ENCODE measurements around the gene PDLIM4.

PDLIM4 gene

DNA sequence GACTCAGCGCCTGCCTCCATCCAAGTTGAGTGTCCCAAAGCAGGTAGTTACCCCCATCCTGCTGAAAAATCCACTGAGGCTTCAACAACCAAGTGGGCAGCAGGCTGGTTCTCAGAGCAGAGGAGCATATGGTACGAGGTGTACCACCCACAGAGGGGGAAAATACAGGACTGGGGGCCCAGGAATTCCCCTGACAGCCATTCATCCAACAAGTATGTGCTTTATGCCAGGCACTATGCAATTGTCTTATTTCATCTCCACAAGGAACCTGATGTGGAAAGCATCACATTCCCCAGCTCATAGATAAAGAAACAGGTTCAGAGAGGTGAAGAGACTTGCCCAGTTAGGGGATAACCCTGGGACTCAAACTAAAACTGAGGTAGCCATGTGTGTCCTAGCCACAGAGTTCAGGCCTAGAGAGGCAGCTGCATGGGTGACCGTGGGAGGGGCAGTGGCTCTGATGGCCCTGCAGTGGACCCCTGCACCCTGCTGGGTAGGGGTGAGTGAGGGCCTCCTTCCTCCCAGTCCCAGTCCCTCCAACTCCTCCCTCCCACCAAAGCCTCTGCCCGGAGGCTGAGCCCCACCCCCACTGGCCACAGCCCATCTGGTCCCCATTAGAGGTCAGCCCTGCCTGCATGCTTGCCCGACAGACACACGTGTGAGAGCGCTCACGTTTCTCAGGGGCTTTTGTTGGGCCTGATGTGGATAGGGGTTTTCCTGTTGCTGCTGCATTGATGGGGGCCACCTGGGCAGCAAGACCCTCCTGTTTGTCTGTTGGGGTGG, 11.5 kb downstream of the PDLIM4 start:
- DNase-seq: no peak

DNA sequence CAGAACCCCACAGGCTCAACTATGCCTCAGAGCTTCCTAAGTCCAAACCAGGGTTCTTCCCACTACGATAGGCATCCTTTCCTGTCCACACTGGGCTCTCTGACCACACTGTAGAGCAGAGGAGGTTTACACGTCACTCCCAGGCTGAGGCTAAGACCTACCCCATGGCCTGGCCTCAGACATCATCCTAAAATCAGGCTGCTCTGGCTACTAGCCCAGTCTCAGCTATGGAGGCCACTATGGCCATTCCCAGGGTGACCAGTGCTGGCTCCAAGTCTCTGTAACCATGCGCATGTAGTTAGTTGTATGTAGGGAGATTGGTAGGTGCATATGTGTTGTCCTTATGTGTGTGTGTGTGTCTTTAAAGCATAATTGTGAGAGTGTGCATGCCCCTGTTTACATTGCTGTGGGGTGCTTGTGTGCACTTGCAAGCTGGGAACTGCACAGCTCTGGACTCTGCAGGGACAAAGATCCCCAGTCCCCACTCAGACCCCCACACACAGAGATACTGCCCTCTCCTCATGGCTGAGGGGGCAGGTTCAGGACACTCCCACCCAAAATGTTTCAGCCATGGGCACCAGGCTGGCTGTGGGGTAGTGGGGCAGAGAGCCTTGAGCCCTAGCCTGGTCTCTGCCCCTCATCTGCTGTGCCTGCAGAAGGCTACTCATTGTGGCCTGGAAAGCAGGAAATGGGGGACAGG, 12.3 kb downstream of the PDLIM4 start:
- DNase-seq: no peak

DNA sequence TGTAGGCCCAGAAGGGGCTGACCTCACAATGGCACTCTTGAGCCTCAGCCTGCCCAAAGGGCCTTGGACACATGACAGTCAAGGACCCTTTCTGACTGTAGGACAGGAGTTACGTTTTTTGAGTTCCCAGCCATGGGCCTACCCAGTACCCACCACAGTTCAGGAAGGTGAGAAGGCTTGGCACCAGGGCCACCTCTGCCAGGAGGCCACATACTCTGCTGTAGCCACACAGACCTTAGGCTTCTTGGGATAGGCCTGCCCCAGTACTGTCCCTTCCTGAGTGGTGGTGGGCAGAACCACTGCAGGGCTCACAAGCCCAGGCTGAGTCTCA, 12.8 kb downstream of the PDLIM4 start:
- DNase-seq: no peak

DNA sequence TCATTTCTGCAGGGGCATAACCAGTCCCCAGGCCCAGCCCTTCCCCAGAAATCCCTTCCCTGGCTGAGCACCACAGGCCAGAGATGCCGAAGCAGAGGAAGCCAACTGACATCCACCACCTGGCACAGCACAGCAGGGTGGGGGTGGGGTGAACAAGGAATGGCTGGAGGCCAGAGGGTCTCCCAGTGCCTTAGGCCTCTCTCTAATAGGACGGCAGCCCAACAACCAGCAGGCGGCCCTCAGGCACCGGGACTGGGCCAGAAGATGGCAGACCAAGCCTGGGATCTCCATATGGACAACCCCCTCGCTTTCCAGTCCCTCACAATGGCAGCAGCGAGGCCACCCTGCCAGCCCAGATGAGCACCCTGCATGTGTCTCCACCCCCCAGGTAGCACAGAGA, 13.2 kb downstream of the PDLIM4 start:
- DNase-seq: no peak

DNA sequence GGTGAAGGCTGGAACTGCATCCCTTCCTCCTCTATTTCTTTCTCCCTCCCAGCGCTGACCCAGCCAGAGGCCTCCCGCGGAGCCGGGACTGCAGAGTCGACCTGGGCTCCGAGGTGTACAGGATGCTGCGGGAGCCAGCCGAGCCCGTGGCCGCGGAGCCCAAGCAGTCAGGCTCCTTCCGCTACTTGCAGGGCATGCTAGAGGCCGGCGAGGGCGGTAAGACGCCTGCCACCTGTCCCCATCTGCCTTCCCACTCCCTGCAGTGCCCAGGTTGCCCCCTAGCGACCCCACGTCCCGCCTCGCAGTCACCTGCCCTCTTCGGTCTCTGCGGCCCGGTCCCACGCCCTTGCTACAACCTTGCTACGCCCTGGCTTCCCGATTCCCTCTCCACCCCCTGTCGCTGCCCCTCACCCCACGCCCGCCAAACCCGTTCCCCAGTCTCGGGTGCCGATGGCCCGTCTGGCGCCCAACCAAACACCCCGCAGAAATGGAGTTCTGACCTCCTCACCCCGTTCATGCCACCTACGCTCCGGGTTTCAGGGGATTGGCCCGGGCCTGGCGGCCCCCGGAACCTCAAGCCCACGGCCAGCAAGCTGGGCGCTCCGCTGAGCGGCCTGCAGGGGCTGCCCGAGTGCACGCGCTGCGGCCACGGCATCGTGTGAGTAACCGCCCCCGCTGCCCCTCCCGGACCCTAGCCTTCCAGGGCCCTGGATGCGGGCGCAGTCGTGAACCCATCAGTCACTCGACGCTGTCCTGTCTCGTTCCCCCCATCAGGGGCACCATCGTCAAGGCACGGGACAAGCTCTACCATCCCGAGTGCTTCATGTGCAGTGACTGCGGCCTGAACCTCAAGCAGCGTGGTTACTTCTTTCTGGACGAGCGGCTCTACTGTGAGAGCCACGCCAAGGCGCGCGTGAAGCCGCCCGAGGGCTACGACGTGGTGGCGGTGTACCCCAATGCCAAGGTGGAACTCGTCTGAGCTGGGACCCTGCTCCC, 14.1 kb downstream of the PDLIM4 start:
- DNase-seq: no peak

DNA sequence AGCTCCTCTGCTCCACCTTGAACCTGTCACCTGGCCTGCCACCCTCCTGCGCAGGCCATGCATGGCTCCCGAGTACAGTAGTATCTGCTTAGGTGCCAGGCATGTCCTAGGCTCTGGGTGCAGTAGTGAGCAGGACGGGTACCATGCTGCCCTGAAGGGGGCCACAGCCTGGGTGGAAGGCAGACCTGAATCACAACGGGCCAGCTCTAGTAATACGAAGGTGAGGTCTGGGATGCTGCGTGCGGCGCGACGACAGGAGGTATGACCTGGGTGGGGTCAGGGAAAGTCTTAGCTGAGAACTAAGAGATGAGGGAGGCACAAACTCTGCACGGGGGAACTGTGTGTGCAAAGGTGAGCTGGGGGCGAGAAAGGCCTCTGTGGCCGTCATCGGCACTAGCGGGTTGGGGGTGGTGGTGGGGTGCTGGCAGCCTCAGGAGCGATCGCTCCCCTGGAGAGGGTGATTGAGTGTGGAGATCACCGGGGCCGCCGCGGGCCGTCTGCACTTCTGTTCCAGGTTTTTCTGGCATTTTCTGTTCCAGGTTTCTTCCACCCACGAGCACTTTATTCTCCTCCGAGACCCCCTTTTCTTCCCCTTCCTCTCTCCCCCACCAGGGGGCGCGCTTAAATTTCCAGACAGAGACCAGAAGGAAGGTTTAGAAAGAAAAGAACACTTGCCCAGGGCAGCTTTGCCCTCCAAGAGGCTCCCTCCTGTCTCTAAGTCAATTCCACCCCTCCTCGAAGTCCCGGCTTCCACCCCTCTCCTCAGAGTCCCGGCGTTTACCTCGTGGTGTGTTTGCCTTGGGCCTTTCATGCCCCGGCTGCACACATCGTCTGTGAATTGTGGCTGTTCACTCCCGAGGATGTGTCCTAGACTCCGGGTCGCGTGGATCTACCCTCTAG, 15.1 kb downstream of the PDLIM4 start:
- no peak for DNase-seq

DNA sequence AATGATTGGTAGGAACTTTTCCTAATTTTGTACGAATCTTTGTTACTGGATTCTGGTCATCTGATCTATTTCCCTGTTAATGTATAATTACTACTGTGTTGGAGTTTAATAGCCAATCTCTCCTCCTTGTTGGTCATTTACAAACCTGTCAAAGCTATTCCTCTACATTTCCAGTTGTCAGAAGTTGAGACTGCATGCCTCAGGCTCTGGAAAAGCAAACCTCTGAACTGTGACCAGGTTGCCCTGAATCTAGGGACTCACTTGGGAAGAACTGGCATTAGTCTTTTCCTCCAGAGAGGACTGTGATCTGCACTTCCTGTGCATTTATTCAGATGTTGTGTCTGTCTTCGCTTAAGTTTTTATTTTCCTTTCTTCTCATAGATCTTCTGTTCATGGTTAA, 16.1 kb downstream of the PDLIM4 start:
- DNase-seq: no peak

DNA sequence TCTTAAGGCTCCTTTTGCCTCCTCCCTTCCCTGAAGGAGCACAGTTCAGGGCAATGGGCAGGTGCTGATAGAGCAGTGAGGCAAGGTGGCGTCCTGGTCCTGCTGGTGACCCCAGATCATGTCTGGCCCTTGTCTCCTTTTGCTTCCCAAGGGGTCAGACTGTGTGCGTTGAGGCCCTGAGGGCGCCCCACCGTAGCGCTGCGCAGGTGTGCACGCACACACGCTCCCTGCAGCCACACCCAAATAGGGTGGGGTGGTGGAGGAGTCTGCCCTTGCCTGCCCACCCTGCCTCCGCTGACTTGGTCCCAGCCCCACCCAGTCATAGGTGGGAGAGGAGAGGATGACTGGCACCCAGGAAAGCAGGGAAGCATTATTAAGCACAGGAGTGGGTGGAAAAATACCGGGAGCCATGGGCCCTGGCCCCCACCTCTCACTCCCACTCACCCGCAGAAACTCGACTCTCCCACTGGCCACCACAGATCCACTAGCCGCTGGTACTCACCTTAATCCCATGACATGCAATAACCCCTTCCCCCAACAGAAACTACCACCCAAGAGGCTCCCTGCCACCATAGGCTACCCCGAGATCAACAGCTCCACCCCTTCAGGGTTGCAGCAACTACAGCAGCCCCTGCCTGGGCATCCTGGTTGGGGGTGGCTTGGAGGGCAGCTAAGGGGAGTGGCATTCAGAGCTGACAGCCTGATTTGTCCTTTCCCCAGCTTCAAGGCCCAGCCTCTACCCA, 16.7 kb downstream of the PDLIM4 start:
- DNase-seq: no peak

DNA sequence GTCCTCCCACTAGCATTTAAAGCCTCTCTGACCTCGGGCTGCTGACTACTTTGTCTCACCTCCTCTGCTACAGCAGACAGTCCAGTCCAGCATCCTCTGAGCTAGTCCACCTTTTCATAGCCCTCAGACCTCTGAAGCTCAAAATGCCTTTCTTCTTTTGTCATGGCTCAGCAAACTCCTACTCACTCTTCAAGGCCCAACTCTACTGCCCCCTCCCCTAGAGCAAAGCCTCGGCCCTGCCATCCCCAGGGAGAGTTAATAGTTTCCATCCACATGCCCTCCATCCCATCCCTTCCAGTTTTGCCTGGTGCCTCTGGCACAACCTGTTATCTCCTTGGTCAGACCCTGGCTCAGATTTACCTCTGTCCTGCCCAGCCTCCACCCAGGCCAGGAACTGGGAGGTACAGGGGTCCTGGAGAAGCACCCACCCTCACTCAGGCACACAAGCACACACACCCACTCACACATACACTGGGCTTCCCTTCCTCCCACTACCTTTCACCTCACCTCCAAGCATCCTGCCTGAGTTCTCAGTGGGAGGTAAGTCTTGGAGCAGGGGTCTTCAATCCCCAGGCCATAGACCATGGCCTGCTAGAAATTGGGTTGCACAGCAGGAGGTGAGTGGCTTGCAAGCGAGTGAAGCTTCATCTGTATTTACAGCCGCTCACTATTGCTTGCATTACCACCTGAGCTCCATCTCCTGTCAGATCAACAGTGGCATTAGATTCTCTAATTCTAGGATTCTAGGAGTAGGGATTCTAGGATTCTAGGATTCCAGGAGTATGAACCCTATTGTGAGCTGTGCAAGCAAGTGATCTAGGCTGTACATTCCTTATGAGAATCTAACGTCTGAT, 18.1 kb downstream of the PDLIM4 start:
- DNase-seq: no peak

DNA sequence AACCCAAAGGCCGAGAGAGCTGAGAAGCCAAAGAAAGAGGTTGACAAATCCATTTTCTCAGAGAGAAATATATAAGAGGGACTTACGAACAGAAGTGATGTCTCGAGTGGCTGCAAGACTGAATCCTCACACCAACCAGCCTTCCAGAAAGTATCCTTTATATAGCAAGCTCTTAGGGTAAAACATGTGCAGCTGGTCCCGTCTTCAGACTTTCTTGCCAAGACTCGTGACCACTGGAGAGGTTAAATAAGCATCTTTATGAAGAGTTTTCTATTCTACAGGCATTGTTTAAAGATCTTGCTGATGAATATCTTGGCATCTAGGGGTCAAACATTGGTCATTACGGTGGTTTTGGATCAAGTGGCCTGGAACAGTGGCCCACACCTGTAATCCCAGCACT, 19.8 kb downstream of the PDLIM4 start:
- no peak for DNase-seq

DNA sequence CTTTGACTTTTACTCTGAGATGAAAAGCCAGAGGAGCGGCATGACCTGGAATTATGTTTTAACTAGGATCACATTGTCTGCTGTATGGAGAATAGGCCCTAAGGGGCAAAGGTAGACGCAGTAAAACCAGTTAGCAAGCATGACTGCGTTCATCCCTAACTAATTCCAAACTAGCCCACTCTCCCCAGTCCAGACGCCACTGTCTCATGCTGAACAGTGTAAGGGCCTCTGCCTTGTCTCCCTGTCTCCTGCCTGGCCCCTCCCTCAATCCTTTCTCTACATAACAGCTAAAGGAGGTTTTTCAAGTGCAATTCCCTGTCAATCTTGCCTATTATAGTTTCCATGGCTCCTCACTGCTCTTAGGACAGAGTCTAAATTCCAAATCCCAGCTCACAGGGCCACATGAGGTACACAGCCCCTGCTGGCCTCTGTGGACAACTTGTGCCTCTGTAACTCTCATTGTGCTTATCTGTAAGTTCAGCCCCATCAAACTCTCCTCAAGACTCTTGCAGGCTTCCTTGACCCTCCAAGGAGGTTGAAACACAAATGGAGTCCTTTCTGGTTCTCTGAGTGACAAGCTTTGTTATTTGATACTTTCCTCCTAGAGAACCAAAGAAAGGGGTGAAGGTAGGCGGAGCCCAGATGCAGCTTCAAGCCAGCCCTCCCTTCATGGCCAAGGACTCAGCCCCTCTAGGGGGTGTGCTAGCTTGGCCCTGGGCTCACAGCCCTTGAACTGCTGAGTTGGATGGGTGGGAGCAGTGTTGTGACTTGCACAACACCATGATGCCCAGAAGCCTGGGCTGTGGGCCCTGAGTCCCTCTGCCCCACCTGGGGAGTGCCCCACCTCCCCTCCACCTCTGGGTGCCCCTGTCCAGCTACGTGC, 20.7 kb downstream of the PDLIM4 start:
- no peak for DNase-seq

DNA sequence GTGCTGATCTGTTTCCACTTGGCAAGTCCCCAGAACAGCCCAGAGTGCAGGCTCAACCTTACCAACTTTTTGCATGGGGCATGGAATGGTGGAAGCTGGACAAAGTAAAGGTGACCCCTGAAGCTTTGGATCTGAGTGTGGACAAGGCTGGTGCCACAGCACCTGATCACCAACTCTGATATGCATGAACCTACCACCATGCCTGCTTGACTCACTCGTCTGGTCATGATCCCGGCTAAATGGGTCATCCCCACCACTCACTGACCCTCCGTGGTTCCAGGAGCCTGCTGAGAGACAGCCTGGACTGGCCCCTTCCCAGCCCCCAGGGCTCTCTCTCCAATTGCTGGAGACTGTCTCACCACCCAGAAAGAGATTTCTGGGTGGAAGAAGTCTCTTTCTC, 22.3 kb downstream of the PDLIM4 start:
- DNase-seq: no peak

DNA sequence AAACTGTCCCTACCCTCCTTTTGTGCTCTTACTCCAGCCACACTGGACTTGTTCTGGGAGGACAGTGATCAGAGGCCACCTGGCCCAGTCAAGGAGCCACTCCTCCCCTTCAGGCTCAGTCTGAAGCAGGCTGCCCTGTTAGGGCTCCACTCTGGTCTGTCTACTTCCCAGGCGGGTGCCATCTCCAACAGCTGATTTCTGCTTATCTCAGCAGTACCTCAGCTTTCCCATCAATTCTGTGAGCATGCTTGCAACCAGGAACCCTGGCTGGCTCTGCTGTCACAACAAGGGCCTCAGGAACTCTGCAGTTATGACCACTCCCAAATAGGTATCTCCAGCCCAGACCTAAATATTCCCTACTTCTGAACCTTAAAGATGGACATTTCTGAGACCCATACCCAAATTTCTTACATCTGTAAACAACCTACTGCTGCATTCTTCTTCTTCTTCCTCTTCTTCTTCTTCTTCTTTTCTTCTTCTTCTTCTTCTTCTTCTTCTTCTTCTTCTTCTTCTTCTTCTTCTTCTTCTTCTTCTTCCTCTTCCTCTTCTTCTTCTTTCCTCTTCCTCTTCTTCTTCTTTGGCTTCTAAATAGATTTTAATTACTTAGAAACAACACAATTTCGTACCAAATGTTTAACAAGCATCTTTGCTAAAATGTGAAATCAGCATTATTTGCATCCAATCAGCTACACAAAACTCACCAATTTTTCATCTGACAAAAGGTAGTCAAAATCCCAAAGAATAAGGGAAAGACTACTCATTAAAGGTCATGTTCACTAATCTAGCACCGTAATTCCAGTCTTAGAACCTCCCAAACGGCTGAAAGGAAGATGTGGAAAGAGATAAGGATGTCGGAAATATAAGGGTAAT, 23.1 kb downstream of the PDLIM4 start:
- DNase-seq: no peak

DNA sequence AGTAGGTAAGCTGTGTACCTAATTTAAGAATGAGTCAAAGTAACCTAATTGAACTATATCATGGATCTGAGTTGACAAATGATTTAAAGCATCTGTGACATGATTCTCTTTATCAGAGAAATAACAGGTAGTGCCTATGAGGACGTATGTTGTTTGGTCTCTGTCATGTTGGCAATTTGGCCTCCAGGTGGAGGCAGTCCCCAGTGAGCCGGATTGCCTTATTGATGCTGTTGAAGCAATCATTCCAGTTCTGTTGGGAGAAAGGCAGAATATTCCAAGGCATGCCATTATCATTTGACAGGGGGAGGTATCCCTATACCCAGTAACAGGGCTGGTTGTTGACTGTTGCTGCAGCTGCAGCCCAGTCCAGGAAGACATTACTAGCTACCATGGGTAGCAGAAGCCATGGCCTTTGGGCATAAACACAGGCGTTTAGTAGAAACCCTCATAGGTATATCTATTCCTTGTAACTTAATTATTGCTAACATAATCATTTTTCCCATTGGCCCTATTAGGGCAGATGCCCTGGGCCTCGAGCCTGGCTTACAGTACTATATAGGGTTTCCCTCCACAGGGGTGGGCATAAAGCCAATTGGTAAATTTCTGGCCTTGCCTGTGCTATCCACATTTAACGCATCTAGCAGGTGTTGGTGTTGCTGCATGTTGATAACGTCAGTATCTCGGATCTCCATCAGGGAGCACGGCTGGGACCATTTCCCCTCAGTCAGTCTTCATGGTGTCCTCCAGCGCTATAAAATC, 24.5 kb downstream of the PDLIM4 start:
- DNase-seq: no peak

DNA sequence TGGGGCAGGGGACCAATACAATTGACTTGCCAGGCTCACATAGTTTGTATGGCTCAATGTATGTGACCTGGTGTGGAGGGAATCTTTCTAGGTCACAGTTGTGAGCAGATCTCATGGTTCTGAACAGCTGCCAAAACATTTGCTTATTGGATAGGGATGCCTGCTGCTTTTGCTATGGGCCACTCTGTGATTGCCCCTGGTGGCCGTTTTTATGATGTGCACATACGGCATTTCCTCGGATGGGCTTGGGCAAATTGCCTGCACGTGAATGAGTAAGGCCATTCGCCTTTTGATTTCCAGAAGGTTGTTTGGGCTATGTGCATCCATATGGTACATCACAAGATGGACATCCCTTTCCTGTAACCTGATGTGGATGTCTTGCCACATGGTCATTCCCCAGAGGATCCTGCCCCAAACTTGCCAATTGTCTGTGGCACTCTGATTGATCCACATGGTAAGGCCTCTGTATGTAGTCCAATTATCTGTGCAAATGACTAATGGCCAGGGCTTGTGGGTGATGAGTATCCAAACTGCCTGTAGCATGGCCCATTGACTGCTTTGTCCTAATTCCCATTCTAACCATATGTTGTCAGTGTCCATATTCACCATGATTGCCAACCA, 26.0 kb downstream of the PDLIM4 start:
- no peak for DNase-seq

DNA sequence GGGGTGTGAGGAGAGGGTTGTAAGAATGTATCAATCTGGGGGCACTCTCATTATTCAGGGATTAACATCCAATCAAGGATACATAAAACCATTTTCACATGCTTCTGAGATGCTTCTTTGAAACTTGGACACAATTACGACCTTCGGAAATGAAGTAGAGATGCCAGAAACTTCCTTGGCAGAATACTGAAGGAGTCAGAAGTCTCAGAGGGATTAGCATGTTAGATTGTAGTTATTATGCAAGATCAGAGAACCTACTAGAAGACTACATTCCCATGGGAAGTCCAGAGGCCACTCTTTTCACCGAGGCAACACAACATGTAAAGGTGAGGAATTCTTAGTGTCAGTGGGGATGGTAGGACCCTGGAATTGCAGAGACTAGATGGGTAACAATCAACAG, 31.6 kb downstream of the PDLIM4 start:
- DNase-seq: no peak

DNA sequence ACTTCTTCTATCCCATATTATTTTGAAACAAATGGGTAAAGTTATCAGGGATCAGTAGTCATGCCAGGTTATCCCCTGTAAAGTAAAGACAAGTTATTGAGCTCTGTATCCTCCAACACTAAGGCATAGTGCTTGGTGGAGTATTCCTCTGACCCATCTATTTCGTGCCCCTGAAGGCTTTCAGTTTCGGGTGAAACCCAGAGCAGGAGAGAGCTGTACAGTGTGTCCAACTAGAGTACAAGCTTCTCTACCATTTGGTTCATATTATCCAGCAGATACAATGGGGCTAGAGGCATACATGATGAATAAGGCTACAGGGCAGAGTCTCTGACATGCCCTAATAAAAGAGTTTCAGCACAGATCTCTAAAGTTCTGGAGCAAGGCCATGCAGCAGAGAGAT, 33.5 kb downstream of the PDLIM4 start:
- no peak for DNase-seq
